Nephron (organoid): ENCODE results near the gene SRSF1.

ENCODE experiments used
- H3K27ac Mint-ChIP-seq, 3 experiments: 2 replicates each; pipeline ENCODE4 v1.8.0; 2020; ENCODE audit warnings: mixed read lengths in 3 of 3, mild to moderate bottlenecking in 2 of 3, moderate library complexity in 1 of 3
- H3K27me3 Mint-ChIP-seq: 2 replicates; pipeline ENCODE4 v1.8.0; 2021; ENCODE audit warnings: low read depth, mild to moderate bottlenecking, moderate library complexity, mixed read lengths
- H3K36me3 Mint-ChIP-seq: 2 replicates; pipeline ENCODE4 v1.8.0; 2020; ENCODE audit warnings: low read depth, mixed read lengths
- H3K4me1 Mint-ChIP-seq: 2 replicates; pipeline ENCODE4 v1.8.0; 2020; ENCODE audit warnings: mixed read lengths
- H3K4me3 Mint-ChIP-seq, 3 experiments: 2 replicates each; pipeline ENCODE4 v1.8.0; 2020; ENCODE audit warnings: mild to moderate bottlenecking in 3 of 3, mixed read lengths in 3 of 3, moderate library complexity in 2 of 3
- H3K9me3 Mint-ChIP-seq: 2 replicates; pipeline ENCODE4 v1.8.0; 2020; ENCODE audit warnings: mixed read lengths
- TF ChIP-seq, protein P1 (sequence below), 3 experiments: fragments of 200-600 bp; sonication (generic); IDR thresholded peaks; one replicate each; pipeline ENCODE4 v1.5.0; 2021; ENCODE audit warnings: antibody characterized with exemption in 3 of 3; ENCODE audit not compliant: unreplicated experiment in 3 of 3

Gene SRSF1

DNA sequence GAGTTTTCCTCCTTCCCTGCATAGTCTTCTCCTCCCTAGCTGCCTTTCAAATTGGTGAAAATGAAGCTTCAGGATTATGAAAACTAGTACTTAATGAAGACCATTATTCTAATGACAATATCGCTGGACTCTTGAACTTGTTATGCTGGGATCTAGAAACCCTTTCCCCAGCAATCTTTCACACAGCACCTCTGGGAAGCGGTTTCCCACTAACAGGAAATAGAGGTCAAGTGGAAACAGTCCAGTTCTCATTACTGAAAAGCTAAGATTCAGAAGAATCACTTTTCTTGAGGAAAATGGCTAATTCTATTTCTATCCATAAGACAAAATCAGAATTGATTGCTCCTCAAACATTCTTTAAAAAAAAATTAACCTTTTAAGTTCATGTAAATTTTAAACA is 17.0 kb downstream of the SRSF1 start:
- H3K9me3 Mint-ChIP-seq, result no peaks in the 10 kb centered on the region

DNA sequence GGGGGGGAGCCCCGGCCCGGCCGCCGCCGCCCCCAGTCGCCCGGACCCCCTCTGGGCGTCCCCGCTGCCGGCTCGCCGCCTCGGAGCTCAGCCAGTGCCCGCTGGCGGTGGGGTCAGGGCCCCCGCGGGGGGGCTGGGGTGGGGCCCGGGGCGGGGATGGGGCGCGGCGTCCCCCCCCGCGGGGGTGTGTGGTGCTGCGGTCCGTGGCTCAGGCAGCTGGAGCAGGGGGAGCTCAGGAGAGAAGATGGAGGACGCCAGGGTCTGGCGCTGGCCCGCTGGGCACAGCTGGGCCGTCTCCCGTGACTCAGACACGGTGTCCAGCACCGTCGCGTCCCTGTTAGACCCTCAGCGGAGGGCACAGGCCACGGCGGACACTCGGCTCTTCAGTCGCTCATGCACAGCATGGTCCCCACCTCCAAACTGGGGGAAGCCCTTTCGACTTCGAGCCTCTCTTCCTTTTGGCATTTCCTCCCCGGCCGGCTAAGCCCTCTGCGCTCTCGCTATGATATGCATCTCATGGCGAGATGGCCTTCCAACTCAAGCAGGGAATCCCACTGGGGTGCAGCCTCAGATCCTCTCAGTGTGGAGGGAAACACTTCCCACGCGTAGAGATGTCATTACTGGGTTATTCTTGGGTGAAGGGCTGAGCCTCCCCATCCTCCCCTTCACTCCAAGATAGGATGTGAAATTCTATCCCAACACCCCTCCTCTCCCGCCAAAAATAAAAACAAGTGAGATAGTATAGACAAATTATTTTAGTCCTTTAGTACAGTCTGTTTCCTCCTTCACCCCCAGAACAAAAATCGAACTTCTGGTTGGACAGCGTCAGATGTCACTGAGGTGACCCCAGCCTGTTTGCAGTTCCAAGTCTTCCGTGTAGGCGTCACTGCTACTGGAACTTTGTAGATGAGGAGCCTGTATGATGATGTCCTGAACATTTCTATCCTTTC is 18.5 kb downstream of the SRSF1 start:
- TF ChIP-seq, protein P1, sequence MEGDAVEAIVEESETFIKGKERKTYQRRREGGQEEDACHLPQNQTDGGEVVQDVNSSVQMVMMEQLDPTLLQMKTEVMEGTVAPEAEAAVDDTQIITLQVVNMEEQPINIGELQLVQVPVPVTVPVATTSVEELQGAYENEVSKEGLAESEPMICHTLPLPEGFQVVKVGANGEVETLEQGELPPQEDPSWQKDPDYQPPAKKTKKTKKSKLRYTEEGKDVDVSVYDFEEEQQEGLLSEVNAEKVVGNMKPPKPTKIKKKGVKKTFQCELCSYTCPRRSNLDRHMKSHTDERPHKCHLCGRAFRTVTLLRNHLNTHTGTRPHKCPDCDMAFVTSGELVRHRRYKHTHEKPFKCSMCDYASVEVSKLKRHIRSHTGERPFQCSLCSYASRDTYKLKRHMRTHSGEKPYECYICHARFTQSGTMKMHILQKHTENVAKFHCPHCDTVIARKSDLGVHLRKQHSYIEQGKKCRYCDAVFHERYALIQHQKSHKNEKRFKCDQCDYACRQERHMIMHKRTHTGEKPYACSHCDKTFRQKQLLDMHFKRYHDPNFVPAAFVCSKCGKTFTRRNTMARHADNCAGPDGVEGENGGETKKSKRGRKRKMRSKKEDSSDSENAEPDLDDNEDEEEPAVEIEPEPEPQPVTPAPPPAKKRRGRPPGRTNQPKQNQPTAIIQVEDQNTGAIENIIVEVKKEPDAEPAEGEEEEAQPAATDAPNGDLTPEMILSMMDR (IDR thresholded peaks at IDR 0.05; ENCODE audit: unreplicated experiment in 3 of 3), result peak in 1 of 3 experiments; percentile 17
- H3K27ac Mint-ChIP-seq, result peak overlapping the region; percentile 97 to 99 (median 98)
- no peaks in the 10 kb centered on the region for H3K27me3 Mint-ChIP-seq
- peaks cover 81% of the 10 kb centered on the region for H3K4me1 Mint-ChIP-seq
- no peaks in the 10 kb centered on the region for H3K9me3 Mint-ChIP-seq
- H3K4me3 Mint-ChIP-seq, result peak overlapping the region; percentile 92 to 95 (median 93)
- no peaks in the 10 kb centered on the region for H3K36me3 Mint-ChIP-seq

More for the DNA sequence above, 17.0 kb downstream of the SRSF1 start:
- H3K27me3 Mint-ChIP-seq, result no peaks in the 10 kb centered on the region
- peaks cover 76% of the 10 kb centered on the region for H3K4me1 Mint-ChIP-seq
- TF ChIP-seq, protein P1 (IDR thresholded peaks at IDR 0.05; ENCODE audit: unreplicated experiment in 3 of 3), result no peak
- H3K27ac Mint-ChIP-seq, result peak overlapping the region; percentile 97 to 99 (median 98)
- peak overlapping the region; percentile 92 to 95 (median 93) for H3K4me3 Mint-ChIP-seq
- H3K36me3 Mint-ChIP-seq, result no peaks in the 10 kb centered on the region

DNA sequence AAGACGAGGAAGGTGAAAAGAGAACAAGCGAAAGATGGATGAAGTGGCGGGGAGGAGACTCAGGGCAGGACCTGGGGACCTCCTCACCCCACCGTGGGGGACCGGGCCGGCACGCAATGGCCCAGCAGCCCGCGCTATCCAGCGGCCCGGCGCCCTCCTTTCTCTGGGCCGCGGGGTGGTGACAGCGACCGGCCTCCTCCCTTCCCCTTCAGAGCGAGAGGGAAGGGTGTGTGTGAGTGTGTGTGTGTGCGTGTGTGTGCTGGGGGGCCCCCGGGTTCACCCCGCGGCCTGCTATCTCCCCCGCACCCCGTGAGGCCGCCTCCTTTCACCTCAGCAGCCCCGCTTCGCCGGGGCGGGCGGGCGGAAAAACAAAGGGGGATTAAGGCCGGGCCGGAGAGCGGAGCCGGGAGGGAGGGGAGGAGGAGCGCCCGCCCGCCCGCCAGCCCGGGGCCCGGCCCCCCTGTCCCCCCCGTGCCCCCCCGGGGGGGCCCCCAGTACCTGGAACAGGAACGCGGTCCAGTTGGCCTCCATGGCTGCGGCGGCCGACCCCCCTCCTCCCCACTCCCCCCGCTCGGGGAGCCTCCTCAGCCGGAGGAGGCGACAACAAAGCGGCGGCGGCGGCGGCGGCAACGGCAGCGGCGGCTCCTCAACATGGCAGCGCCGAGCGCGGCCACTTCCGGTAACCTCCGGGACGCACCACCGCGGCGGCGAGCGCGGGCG is 19.3 kb downstream of the SRSF1 start, which contains the start of gene VEZF1:
Gene VEZF1, minus strand, starts transcription at position 674 of the 720 bp plus-strand sequence. Its CDS starts 143 bp downstream, at position 531.
- Mint-ChIP-seq H3K36me3 (peaks cover 1% of the 10 kb centered on the region), H3K4me3 (peak within 1 kb of the TSS; percentile 94 to 95 (median 94)), H3K9me3 (no peaks in the 10 kb centered on the region), H3K27ac (peak within 1 kb of the TSS; percentile 97 to 99 (median 98)), H3K27me3 (no peaks in the 10 kb centered on the region), H3K4me1 (peaks cover 84% of the 10 kb centered on the region)
- TF ChIP-seq, protein P1 (IDR thresholded peaks at IDR 0.05; ENCODE audit: unreplicated experiment in 3 of 3), result no peak

DNA sequence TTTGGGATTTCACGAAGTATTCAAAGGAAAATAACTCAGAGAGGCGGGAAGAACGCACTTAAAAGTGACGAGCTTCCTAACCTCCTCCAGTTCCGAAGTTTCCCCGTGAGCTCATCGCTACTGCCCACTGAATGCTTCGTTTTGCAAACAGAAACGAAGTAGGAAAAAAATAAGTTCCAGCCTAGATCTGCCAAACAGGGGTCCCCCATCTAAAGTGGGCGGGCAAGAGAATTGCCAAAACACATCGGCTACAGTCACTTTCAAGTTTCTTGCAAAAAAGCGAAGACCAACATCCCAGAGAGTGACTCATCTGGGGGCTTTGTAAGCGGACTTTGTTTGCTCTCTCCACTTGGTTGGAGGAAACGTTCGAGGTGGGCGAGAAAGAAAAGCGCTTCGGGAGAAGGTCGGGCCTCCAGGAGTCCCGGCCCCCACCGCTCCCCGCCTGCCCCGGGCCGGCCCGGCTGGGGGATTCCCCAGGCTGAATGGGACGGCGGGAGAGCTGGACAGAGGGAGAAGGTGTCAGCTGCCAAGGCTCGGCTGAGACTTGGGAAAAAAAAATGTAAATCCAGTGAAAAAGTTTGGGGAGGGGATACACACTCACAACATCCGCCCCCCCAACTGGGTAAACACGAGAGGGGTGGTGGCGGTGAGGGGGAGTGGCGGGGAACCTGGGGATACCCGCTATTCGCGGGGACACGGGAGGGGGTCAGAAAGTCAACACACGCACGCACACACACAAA is 20.0 kb downstream of the SRSF1 start:
- peaks cover 9% of the 10 kb centered on the region for H3K36me3 Mint-ChIP-seq
- TF ChIP-seq, protein P1 (IDR thresholded peaks at IDR 0.05; ENCODE audit: unreplicated experiment in 3 of 3), result no peak
- H3K4me3 Mint-ChIP-seq, result peak overlapping the region; percentile 93 to 94 (median 94)
- H3K4me1 Mint-ChIP-seq, result peaks cover 84% of the 10 kb centered on the region
- no peaks in the 10 kb centered on the region for H3K27me3 Mint-ChIP-seq
- H3K9me3 Mint-ChIP-seq, result no peaks in the 10 kb centered on the region
- H3K27ac Mint-ChIP-seq, result peak overlapping the region; percentile 97 to 99 (median 97)

DNA sequence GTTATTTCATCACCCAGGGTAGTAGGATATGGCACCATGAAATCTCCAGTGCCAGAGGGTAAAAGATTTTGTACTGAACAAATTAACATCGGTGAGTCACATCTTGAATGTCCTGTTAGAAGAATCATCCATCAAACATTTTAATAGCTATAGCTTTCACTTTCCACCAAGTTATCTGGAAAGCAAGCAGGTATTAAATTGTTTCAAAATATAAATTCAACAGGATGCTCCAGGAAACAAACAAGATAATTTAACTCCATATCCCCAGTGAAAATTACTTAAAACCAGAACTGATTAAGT is 21.4 kb downstream of the SRSF1 start:
- H3K27ac Mint-ChIP-seq, result peak overlapping the region in 2 of 3 experiments; percentile 71 to 74
- peaks cover 19% of the 10 kb centered on the region for H3K36me3 Mint-ChIP-seq
- H3K27me3 Mint-ChIP-seq, result no peaks in the 10 kb centered on the region
- H3K9me3 Mint-ChIP-seq, result no peaks in the 10 kb centered on the region
- H3K4me1 Mint-ChIP-seq, result peaks cover 84% of the 10 kb centered on the region
- TF ChIP-seq, protein P1 (IDR thresholded peaks at IDR 0.05; ENCODE audit: unreplicated experiment in 3 of 3), result no peak
- H3K4me3 Mint-ChIP-seq, result peak overlapping the region; percentile 74 to 86 (median 78)
